GM23338 (cell line): ENCODE data around the gene DENND1B. TPM values are rescaled to one million over a fixed set of nuclear protein-coding genes. Genes with fewer than 3 reads are reported as not detected.

Experiments used
- ATAC-seq: fragments of 200-7000 bp; cut with Tn5 transposase; 3 replicates; pipeline ENCODE4 v1.9.1; 2020
- DNase-seq: peaks from one replicate; pipeline ENCODE4 v3.0.0-alpha.2; 2015; ENCODE audit warnings: low spot score
- H2AFZ ChIP-seq: fragments of 200-600 bp; sonication (generic); 2 replicates; pipeline ENCODE4 v1.8.0; 2016; ENCODE audit warnings: antibody characterized with exemption, mild to moderate bottlenecking, moderate library complexity
- H3F3A ChIP-seq: fragments of 200-600 bp; sonication (generic); replicated peaks from 2 replicates; pipeline ENCODE4 v1.8.0; 2017; ENCODE audit warnings: antibody characterized with exemption, mixed run types, low read depth
- H3K27ac ChIP-seq: fragments of 200-600 bp; sonication (generic); 2 replicates; pipeline ENCODE4 v1.6.1; 2016; ENCODE audit warnings: low read depth
- H3K27me3 ChIP-seq: fragments of 200-600 bp; sonication (generic); 2 replicates; pipeline ENCODE4 v1.8.0; 2016; ENCODE audit warnings: mild to moderate bottlenecking, mixed run types, moderate library complexity; ENCODE audit not compliant: insufficient read depth
- H3K36me3 ChIP-seq: fragments of 200-600 bp; sonication (generic); 2 replicates; pipeline ENCODE4 v1.8.0; 2016; ENCODE audit warnings: mild to moderate bottlenecking; ENCODE audit not compliant: insufficient read depth
- H3K4me1 ChIP-seq: fragments of 200-600 bp; sonication (generic); 2 replicates; pipeline ENCODE4 v1.8.0; 2016; ENCODE audit warnings: mild to moderate bottlenecking, moderate library complexity; ENCODE audit not compliant: insufficient read depth
- H3K4me2 ChIP-seq: fragments of 200-600 bp; sonication (generic); 2 replicates; pipeline ENCODE4 v1.7.1; 2017; ENCODE audit warnings: mixed run types
- H3K4me3 ChIP-seq: fragments of 200-600 bp; sonication (generic); 2 replicates; pipeline ENCODE4 v1.6.1; 2016; ENCODE audit warnings: mixed run types
- H3K79me2 ChIP-seq: fragments of 200-600 bp; sonication (generic); replicated peaks from 2 replicates; pipeline ENCODE4 v1.8.0; 2017; ENCODE audit warnings: mild to moderate bottlenecking; ENCODE audit not compliant: insufficient read depth
- H3K9me2 ChIP-seq: fragments of 200-600 bp; sonication (generic); 2 replicates; pipeline ENCODE4 v1.8.0; 2017; ENCODE audit not compliant: insufficient read depth
- H4K20me1 ChIP-seq: fragments of 200-600 bp; sonication (generic); replicated peaks from 2 replicates; pipeline ENCODE4 v1.8.0; 2017; ENCODE audit warnings: mild to moderate bottlenecking; ENCODE audit not compliant: insufficient read depth
- H3K27ac Mint-ChIP-seq: 2 replicates; pipeline ENCODE4 v1.8.0; 2020; ENCODE audit warnings: inconsistent platforms, mild to moderate bottlenecking, moderate library complexity, mixed read lengths
- H3K27me3 Mint-ChIP-seq: 3 replicates; pipeline ENCODE4 v1.8.0; 2022; ENCODE audit warnings: low read depth, mild to moderate bottlenecking, moderate library complexity, mixed read lengths, inconsistent platforms; ENCODE audit not compliant: insufficient read depth, poor library complexity
- H3K36me3 Mint-ChIP-seq: 3 replicates; pipeline ENCODE4 v1.8.0; 2021; ENCODE audit warnings: low read depth, mild to moderate bottlenecking, inconsistent platforms, moderate library complexity, mixed read lengths
- H3K4me1 Mint-ChIP-seq: 3 replicates; pipeline ENCODE4 v1.8.0; 2020; ENCODE audit warnings: mild to moderate bottlenecking, inconsistent platforms, mixed read lengths
- H3K4me3 Mint-ChIP-seq: 3 replicates; pipeline ENCODE4 v1.8.0; 2021; ENCODE audit warnings: moderate library complexity, mild to moderate bottlenecking, inconsistent platforms, mixed read lengths
- H3K9me3 Mint-ChIP-seq: 3 replicates; pipeline ENCODE4 v1.8.0; 2020; ENCODE audit warnings: moderate library complexity, mild to moderate bottlenecking, inconsistent platforms, mixed read lengths
- CREB1 ChIP-seq: fragments of 250-450 bp; sonication (Bioruptor Pico); IDR thresholded peaks from 2 replicates; pipeline ENCODE4 v1.5.0; 2020; ENCODE audit warnings: low read depth, mild to moderate bottlenecking, moderate library complexity
- ETS1 ChIP-seq: IDR thresholded peaks from 2 replicates; pipeline ENCODE4 v1.6.1; 2016; ENCODE audit warnings: antibody characterized with exemption
- EZH2 ChIP-seq: fragments of 200-600 bp; sonication (generic); IDR thresholded peaks from one replicate; pipeline ENCODE4 v1.8.0; 2017; ENCODE audit warnings: antibody characterized with exemption, mild to moderate bottlenecking, low read depth; ENCODE audit not compliant: unreplicated experiment
- EZH2phosphoT487 ChIP-seq: fragments of 200-600 bp; sonication (generic); IDR thresholded peaks from one replicate; pipeline ENCODE4 v1.8.1; 2018; ENCODE audit warnings: antibody characterized with exemption; ENCODE audit not compliant: unreplicated experiment
- JUNB ChIP-seq: IDR thresholded peaks from one replicate; pipeline ENCODE4 v1.6.1; 2016; ENCODE audit warnings: antibody characterized with exemption; ENCODE audit not compliant: unreplicated experiment
- NANOG ChIP-seq: IDR thresholded peaks from 2 replicates; pipeline ENCODE4 v1.6.1; 2016; ENCODE audit warnings: antibody characterized with exemption, borderline replicate concordance
- POLR2AphosphoS5 ChIP-seq: IDR thresholded peaks from 2 replicates; pipeline ENCODE4 v1.6.1; 2016; ENCODE audit warnings: antibody characterized with exemption, low read depth
- STAT1 ChIP-seq: IDR thresholded peaks from one replicate; pipeline ENCODE4 v1.6.1; 2016; ENCODE audit warnings: antibody characterized with exemption; ENCODE audit not compliant: unreplicated experiment
- ZNF114 ChIP-seq: fragments of 250-450 bp; sonication (Bioruptor Pico); IDR thresholded peaks from 2 replicates; pipeline ENCODE4 v1.5.0; 2020; ENCODE audit warnings: mild to moderate bottlenecking, moderate library complexity
- ZNF331 ChIP-seq: fragments of 250-450 bp; sonication (Bioruptor Pico); IDR thresholded peaks from 2 replicates; pipeline ENCODE4 v1.5.0; 2020; ENCODE audit warnings: low read depth, mild to moderate bottlenecking, moderate library complexity
- polyA plus RNA-seq: library from polyadenylated mRNA; unstranded; fragments of >200 nt; fragmentation: Nextera tagmentation; extraction: Ambion mirVana; gene quantifications from 2 replicates; pipeline ENCODE4 v1.2.1, GENCODE V29; 2016
- total RNA-seq: library from RNA; depleted of rRNA; stranded (reverse); fragments of >200 nt; shearing (Covaris generic); gene quantifications from 2 replicates; pipeline ENCODE4 v1.2.3, GENCODE V29; 2014
- TF ChIP-seq, protein P1 (sequence below): fragments of 250-450 bp; sonication (Bioruptor Pico); IDR thresholded peaks from 2 replicates; pipeline ENCODE4 v1.5.0; 2020; ENCODE audit warnings: mild to moderate bottlenecking, moderate library complexity
- TF ChIP-seq, protein P2 (sequence below), 2 experiments: fragments of 200-600 bp in 1 of 2; sonication (generic) in 1 of 2; conservative IDR thresholded peaks; 2 replicates each; pipeline versions ENCODE4 v1.5.1 to v1.6.1; 2016 to 2017; ENCODE audit warnings: antibody characterized with exemption in 2 of 2, low read depth in 2 of 2, mild to moderate bottlenecking in 2 of 2, moderate library complexity in 1 of 2

The DENND1B gene
- total and polyA plus RNA-seq, 2 experiments from 2014 or later, result 4.3 to 5.2 TPM

GRCh38 chr1:197813741-197814140 is 38.5 kb upstream of the DENND1B start (continued):
- TF ChIP-seq, protein P1, sequence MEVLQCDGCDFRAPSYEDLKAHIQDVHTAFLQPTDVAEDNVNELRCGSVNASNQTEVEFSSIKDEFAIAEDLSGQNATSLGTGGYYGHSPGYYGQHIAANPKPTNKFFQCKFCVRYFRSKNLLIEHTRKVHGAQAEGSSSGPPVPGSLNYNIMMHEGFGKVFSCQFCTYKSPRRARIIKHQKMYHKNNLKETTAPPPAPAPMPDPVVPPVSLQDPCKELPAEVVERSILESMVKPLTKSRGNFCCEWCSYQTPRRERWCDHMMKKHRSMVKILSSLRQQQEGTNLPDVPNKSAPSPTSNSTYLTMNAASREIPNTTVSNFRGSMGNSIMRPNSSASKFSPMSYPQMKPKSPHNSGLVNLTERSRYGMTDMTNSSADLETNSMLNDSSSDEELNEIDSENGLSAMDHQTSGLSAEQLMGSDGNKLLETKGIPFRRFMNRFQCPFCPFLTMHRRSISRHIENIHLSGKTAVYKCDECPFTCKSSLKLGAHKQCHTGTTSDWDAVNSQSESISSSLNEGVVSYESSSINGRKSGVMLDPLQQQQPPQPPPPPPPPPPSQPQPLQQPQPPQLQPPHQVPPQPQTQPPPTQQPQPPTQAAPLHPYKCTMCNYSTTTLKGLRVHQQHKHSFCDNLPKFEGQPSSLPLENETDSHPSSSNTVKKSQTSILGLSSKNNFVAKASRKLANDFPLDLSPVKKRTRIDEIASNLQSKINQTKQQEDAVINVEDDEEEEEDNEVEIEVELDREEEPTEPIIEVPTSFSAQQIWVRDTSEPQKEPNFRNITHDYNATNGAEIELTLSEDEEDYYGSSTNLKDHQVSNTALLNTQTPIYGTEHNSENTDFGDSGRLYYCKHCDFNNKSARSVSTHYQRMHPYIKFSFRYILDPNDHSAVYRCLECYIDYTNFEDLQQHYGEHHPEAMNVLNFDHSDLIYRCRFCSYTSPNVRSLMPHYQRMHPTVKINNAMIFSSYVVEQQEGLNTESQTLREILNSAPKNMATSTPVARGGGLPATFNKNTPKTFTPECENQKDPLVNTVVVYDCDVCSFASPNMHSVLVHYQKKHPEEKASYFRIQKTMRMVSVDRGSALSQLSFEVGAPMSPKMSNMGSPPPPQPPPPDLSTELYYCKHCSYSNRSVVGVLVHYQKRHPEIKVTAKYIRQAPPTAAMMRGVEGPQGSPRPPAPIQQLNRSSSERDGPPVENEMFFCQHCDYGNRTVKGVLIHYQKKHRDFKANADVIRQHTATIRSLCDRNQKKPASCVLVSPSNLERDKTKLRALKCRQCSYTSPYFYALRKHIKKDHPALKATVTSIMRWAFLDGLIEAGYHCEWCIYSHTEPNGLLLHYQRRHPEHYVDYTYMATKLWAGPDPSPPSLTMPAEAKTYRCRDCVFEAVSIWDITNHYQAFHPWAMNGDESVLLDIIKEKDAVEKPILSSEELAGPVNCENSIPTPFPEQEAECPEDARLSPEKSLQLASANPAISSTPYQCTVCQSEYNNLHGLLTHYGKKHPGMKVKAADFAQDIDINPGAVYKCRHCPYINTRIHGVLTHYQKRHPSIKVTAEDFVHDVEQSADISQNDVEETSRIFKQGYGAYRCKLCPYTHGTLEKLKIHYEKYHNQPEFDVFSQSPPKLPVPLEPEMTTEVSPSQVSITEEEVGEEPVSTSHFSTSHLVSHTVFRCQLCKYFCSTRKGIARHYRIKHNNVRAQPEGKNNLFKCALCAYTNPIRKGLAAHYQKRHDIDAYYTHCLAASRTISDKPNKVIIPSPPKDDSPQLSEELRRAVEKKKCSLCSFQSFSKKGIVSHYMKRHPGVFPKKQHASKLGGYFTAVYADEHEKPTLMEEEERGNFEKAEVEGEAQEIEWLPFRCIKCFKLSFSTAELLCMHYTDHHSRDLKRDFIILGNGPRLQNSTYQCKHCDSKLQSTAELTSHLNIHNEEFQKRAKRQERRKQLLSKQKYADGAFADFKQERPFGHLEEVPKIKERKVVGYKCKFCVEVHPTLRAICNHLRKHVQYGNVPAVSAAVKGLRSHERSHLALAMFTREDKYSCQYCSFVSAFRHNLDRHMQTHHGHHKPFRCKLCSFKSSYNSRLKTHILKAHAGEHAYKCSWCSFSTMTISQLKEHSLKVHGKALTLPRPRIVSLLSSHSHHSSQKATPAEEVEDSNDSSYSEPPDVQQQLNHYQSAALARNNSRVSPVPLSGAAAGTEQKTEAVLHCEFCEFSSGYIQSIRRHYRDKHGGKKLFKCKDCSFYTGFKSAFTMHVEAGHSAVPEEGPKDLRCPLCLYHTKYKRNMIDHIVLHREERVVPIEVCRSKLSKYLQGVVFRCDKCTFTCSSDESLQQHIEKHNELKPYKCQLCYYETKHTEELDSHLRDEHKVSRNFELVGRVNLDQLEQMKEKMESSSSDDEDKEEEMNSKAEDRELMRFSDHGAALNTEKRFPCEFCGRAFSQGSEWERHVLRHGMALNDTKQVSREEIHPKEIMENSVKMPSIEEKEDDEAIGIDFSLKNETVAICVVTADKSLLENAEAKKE (CRISPR knock-in tag), result no peak
- no peak for TF ChIP-seq EZH2phosphoT487

GRCh38 chr1:197811769-197812168 is 36.5 kb upstream of the DENND1B start:
- Histone ChIP-seq H3K4me1 (peaks cover 57% of the 10 kb centered on the region), H3K4me2 (peak overlapping the region; percentile 30), H4K20me1 (no peaks in the 10 kb centered on the region), H3F3A (no peaks in the 10 kb centered on the region), H3K4me3 (no peak overlapping the region; the same call in 1 of the 2 replicates), H3K36me3 (no peaks in the 10 kb centered on the region), H3K79me2 (no peaks in the 10 kb centered on the region), H2AFZ (no peak overlapping the region), H3K27ac (peak overlapping the region; percentile 96), H3K27me3 (peaks cover 14% of the 10 kb centered on the region), H3K9me2 (no peaks in the 10 kb centered on the region)
- H3K27me3 Mint-ChIP-seq, result peaks cover 9% of the 10 kb centered on the region
- DNase-seq (peak; percentile 31), ATAC-seq (no peak)
- no peaks in the 10 kb centered on the region; the same call in 2 of the 3 replicates for H3K9me3 Mint-ChIP-seq
- no peak overlapping the region; the same call in 2 of the 3 replicates for H3K4me3 Mint-ChIP-seq
- H3K36me3 Mint-ChIP-seq, result no peaks in the 10 kb centered on the region; the same call in 2 of the 3 replicates
- peak overlapping the region; percentile 6; the same call in 1 of the 2 replicates for H3K27ac Mint-ChIP-seq
- H3K4me1 Mint-ChIP-seq, result peaks cover 75% of the 10 kb centered on the region
- TF ChIP-seq EZH2phosphoT487 (no peak), NANOG (no peak), POLR2AphosphoS5 (no peak), ZNF331 (CRISPR knock-in tag) (no peak), ETS1 (no peak), EZH2 (no peak), CREB1 (CRISPR knock-in tag) (no peak), JUNB (no peak), STAT1 (no peak), ZNF114 (CRISPR knock-in tag) (no peak)
- TF ChIP-seq, protein P2, sequence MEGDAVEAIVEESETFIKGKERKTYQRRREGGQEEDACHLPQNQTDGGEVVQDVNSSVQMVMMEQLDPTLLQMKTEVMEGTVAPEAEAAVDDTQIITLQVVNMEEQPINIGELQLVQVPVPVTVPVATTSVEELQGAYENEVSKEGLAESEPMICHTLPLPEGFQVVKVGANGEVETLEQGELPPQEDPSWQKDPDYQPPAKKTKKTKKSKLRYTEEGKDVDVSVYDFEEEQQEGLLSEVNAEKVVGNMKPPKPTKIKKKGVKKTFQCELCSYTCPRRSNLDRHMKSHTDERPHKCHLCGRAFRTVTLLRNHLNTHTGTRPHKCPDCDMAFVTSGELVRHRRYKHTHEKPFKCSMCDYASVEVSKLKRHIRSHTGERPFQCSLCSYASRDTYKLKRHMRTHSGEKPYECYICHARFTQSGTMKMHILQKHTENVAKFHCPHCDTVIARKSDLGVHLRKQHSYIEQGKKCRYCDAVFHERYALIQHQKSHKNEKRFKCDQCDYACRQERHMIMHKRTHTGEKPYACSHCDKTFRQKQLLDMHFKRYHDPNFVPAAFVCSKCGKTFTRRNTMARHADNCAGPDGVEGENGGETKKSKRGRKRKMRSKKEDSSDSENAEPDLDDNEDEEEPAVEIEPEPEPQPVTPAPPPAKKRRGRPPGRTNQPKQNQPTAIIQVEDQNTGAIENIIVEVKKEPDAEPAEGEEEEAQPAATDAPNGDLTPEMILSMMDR (conservative IDR thresholded peaks at IDR 0.05; ENCODE audit: low read depth in 2 of 2), result no peak
